ENCODE measurements around the gene ZNF485. TPM values are rescaled to one million over a fixed set of nuclear protein-coding genes. Genes with fewer than 3 reads are reported as not detected.
"Not testable (repeated sequence)": the region's sequence is repeated elsewhere in the genome, so short reads cannot be mapped to it uniquely, and the experiment has no call there.

ZNF485 gene
- total and polyA plus RNA-seq, 11 donors: 0.40 to 2.6 (median 1.7) TPM

DNA sequence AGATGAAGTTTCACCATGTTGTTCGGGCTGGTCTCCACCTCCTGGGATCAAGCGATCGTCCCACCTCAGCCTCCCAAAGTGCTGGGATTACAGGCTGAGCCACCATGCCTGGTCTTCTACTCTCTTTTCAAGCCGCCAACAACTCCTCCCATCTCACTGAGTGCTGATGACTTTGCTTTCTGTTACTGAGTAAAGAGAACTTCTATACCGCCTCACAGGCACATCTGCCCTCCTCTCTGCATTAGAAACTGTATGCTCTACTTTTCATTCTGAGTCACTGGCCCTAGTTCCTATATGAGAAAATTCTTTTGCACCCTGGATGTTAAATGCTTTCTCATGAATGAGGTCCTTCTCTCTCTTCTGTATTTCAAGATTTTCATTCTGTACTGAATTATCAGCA lies 29.7 kb upstream of the ZNF485 start:
- intact Hi-C loops (cut with DNase I): no loop called here
- no peaks in the 10 kb centered on the region for H3K27me3 ChIP-seq
- H3K27ac ChIP-seq: no peak overlapping the region
- TF ChIP-seq POLR2A (IDR thresholded peaks at IDR 0.05): no peak
- TF ChIP-seq CTCF (IDR thresholded peaks at IDR 0.05): no peak
- no peak for DNase-seq
- no peak overlapping the region for H3K4me3 ChIP-seq
- peaks cover 0 to 15% (median 9%) of the 10 kb centered on the region in 12 donors for H3K4me1 ChIP-seq
- no peaks in the 10 kb centered on the region for H3K9me3 ChIP-seq
- no peak for ATAC-seq
- no peaks in the 10 kb centered on the region for H3K36me3 ChIP-seq
- 79 to 95% (median 92%) methylated on average over 4 to 5 of the region's 5 CpGs for WGBS, 4 donors

- ATAC-seq (no peak), DNase-seq (no peak)
- H3K4me3 ChIP-seq: no peak overlapping the region
- TF ChIP-seq CTCF (IDR thresholded peaks at IDR 0.05) (no peak), POLR2A (IDR thresholded peaks at IDR 0.05) (no peak)
- no peaks in the 10 kb centered on the region for H3K36me3 ChIP-seq
- WGBS, 4 donors: 70 to 82% (median 74%) methylated on average over 4 of the region's 4 CpGs
- intact Hi-C loops (cut with DNase I): no loop called here
- no peak overlapping the region for H3K27ac ChIP-seq
- no peaks in the 10 kb centered on the region for H3K9me3 ChIP-seq
- no peaks in the 10 kb centered on the region for H3K4me1 ChIP-seq
- H3K27me3 ChIP-seq: no peaks in the 10 kb centered on the region
Observed at GRCh38 chr10:43584051-43584450, 22.2 kb upstream of the ZNF485 start.

DNA sequence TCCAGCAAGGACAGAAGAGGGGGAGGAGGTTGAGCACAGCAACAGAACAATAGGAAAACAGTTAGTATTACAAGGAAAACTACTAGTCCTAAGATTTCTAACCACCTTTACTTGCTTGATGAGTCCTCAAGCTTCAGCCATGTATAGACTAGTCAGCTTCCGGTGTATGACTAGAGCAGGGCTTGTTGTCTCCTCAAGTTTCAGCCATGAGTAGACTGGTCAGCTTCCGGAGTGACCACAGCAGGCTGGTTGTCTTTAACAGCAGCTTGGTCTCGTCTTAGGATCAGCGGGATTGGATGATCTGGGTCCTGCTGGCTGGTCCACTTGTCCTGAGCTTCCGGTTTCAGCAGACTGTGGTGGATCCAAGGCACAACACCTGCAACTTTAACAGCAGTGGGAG lies 21.2 kb upstream of the ZNF485 start:
- DNase-seq (no peak), ATAC-seq (no peak)
- no peak overlapping the region for H3K4me3 ChIP-seq
- H3K27me3 ChIP-seq: no peaks in the 10 kb centered on the region
- WGBS, 4 donors: 89 to 92% (median 90%) methylated on average over 5 of the region's 5 CpGs
- no peaks in the 10 kb centered on the region for H3K36me3 ChIP-seq
- TF ChIP-seq POLR2A (IDR thresholded peaks at IDR 0.05): no peak
- no peak for TF ChIP-seq CTCF (IDR thresholded peaks at IDR 0.05)
- intact Hi-C loops (cut with DNase I): no loop called here
- no peaks in the 10 kb centered on the region for H3K9me3 ChIP-seq
- no peaks in the 10 kb centered on the region for H3K4me1 ChIP-seq
- H3K27ac ChIP-seq: no peak overlapping the region

DNA sequence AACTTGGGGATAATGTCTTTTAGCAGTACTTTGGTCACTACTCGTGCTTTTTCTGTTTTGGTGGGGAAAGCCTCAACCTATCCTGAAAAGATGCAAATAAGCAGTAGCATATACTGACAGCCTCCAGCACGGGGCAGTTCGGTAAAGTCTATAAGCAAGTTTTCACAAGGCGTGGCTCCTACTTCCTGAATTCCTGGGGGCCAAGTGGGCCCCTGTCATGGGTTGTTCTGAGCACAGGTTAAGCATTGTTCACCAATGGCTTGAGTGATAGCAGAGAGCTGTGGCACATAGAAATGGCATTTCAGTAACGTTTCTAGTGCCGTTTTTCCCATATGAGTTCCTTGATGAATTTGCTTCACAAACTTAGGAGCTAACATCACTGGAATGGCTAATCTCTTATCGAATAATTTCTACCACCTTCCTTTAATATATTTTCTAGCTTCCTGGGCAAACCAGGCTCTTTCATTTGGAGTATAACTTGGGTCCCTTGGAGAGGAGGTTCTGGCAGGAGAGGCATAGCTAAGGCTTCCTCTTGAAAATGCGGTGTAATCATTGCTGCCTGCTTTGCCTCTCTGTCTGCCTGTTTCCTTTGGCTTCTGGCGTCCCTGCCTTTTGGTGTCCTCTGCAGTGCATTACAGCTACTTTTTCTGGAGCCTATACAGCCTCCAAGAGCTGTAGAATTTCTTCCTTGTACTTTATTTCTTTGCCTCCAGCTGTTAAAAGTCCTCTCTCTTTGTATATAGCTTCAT lies 20.1 kb upstream of the ZNF485 start:
- H3K9me3 ChIP-seq: peaks cover 0 to 2% (median 0%) of the 10 kb centered on the region in 12 donors
- no peak for TF ChIP-seq CTCF (IDR thresholded peaks at IDR 0.05)
- no peak for TF ChIP-seq POLR2A (IDR thresholded peaks at IDR 0.05)
- ATAC-seq (no peak), DNase-seq (no peak)
- no peaks in the 10 kb centered on the region for H3K4me1 ChIP-seq
- H3K27ac ChIP-seq: no peak overlapping the region
- H3K27me3 ChIP-seq: no peaks in the 10 kb centered on the region
- no peaks in the 10 kb centered on the region for H3K36me3 ChIP-seq
- intact Hi-C loops (cut with DNase I): no loop called here
- no peak overlapping the region for H3K4me3 ChIP-seq
- WGBS, 4 donors: 77 to 85% (median 84%) methylated on average over 9 of the region's 9 CpGs

- H3K27me3 ChIP-seq; DNase-seq; intact Hi-C loops (cut with DNase I); H3K27ac ChIP-seq; H3K4me3 ChIP-seq; ATAC-seq; H3K9me3 ChIP-seq; H3K4me1 ChIP-seq; H3K36me3 ChIP-seq: not testable (repeated sequence)
- WGBS, 4 donors: 82 to 88% (median 86%) methylated on average over 3 of the region's 3 CpGs
Observed at GRCh38 chr10:43586730-43587115, 19.5 kb upstream of the ZNF485 start.
